GM12878 (cell line): Measurements from ENCODE around the gene TRIM73. TPM values are rescaled to one million over a fixed set of nuclear protein-coding genes. Genes with fewer than 3 reads are reported as not detected.
"Not testable (repeated sequence)": the region's sequence is repeated elsewhere in the genome, so short reads cannot be mapped to it uniquely, and the experiment has no call there.

Experiments
- ATAC-seq: fragments of 200-7000 bp; cut with Tn5 transposase; 3 replicates; pipeline ENCODE4 v1.9.1; 2020; ENCODE audit warnings: mild to moderate bottlenecking, moderate library complexity
- BruUV-seq: library from RNA; stranded (reverse); fragments of 400-500 nt; replicated peaks from 2 replicates; lab custom pipeline; 2021; lab: Mats Ljungman, UMichigan
- CTCF ChIA-PET: fragments of 300-600 bp; sonication (Branson Sonifier 250); formaldehyde crosslinking; extraction: SDS; loops from one replicate; lab custom pipeline; 2021; ENCODE audit warnings: inconsistent platforms; lab: Yijun Ruan, JAX
- POLR2A ChIA-PET: fragments of 350-600 bp; formaldehyde crosslinking; extraction: SDS; loops from one replicate; lab custom pipeline; 2021; ENCODE audit warnings: inconsistent platforms; lab: Charles Lee
- RAD21 ChIA-PET: fragments of 300-600 bp; sonication (Branson Sonifier 250); formaldehyde crosslinking; loops from one replicate; lab custom pipeline; 2023; ENCODE audit warnings: antibody characterized with exemption; ENCODE audit not compliant: unreplicated experiment; lab: Charles Lee
- SMC1A ChIA-PET: fragments of 300-600 bp; sonication (Branson Sonifier 250); formaldehyde crosslinking; loops from one replicate; lab custom pipeline; 2023; ENCODE audit not compliant: unreplicated experiment, uncharacterized antibody; lab: Charles Lee
- DNase-seq: peaks from one replicate; pipeline ENCODE4 v3.0.0-alpha.2; 2011; ENCODE audit warnings: low read depth, low spot score
- FAIRE-seq: peaks from 3 replicates; lab custom pipeline; 2011; peaks lifted over from hg19 to GRCh38; lab: Jason Lieb, UNC
- H2AFZ ChIP-seq: 2 replicates; pipeline ENCODE4 v1.6.0; 2011; ENCODE audit warnings: low read depth, low read length, control low read depth; ENCODE audit not compliant: control insufficient read depth
- H3K27ac ChIP-seq: 2 replicates; pipeline ENCODE4 v1.5.1; 2011; ENCODE audit warnings: control low read depth; ENCODE audit not compliant: control insufficient read depth, insufficient read depth
- H3K27me3 ChIP-seq, 2 experiments: replicated peaks in 1 of 2; 2 replicates each; pipeline versions ENCODE4 v1.6.0 to v1.6.1; 2011; ENCODE audit warnings: low read length in 1 of 2; ENCODE audit not compliant: control insufficient read depth in 2 of 2, insufficient read depth in 2 of 2
- H3K36me3 ChIP-seq, 2 experiments: 2 replicates each; pipeline ENCODE4 v1.5.1; 2011; ENCODE audit warnings: low read length in 1 of 2; ENCODE audit not compliant: control insufficient read depth in 2 of 2, insufficient read depth in 2 of 2
- H3K4me1 ChIP-seq: 2 replicates; pipeline ENCODE4 v1.6.1; 2011; ENCODE audit warnings: mild to moderate bottlenecking, low read length, moderate library complexity, mixed read lengths; ENCODE audit not compliant: control insufficient read depth, insufficient read depth
- H3K4me2 ChIP-seq: 2 replicates; pipeline ENCODE4 v1.6.0; 2011; ENCODE audit warnings: control low read depth; ENCODE audit not compliant: control insufficient read depth, insufficient read depth
- H3K4me3 ChIP-seq: fragments of 200-600 bp; sonication (generic); 2 replicates; pipeline ENCODE4 v1.5.1; 2016
- H3K79me2 ChIP-seq: 2 replicates; pipeline ENCODE4 v1.6.0; 2011; ENCODE audit warnings: low read length; ENCODE audit not compliant: control insufficient read depth, insufficient read depth
- H3K9ac ChIP-seq: 2 replicates; pipeline ENCODE4 v1.8.0; 2011; ENCODE audit warnings: low read length, control low read depth, mixed read lengths; ENCODE audit not compliant: control insufficient read depth, insufficient read depth
- H3K9me3 ChIP-seq: replicated peaks from 3 replicates; pipeline ENCODE4 v1.5.1; 2011; ENCODE audit warnings: mild to moderate bottlenecking, low read length; ENCODE audit not compliant: control insufficient read depth, insufficient read depth
- H4K20me1 ChIP-seq: 2 replicates; pipeline ENCODE4 v1.6.0; 2011; ENCODE audit not compliant: control insufficient read depth, insufficient read depth
- BACH1 ChIP-seq: fragments of 450-650 bp; IDR thresholded peaks from 2 replicates; pipeline ENCODE4 v1.6.1; 2017; ENCODE audit warnings: mild to moderate bottlenecking, borderline replicate concordance
- BHLHE40 ChIP-seq, 2 experiments: fragments of 450-650 bp in 1 of 2; IDR thresholded peaks; 2 replicates each; pipeline ENCODE4 v1.6.1; 2011 to 2017; ENCODE audit warnings: low read depth in 2 of 2, borderline replicate concordance in 1 of 2, improper control_type of control experiment in 1 of 2, low read length in 1 of 2, mild to moderate bottlenecking in 1 of 2
- CREB1 ChIP-seq: IDR thresholded peaks from 2 replicates; pipeline ENCODE4 v1.6.1; 2012; ENCODE audit warnings: low read depth, mild to moderate bottlenecking, inconsistent platforms
- CREM ChIP-seq: IDR thresholded peaks from 2 replicates; pipeline ENCODE4 v1.6.1; 2014; ENCODE audit warnings: antibody characterized with exemption, low read depth
- DPF2 ChIP-seq: fragments of 450-650 bp; IDR thresholded peaks from 2 replicates; pipeline ENCODE4 v1.6.1; 2017; ENCODE audit warnings: mild to moderate bottlenecking
- GATAD2B ChIP-seq: fragments of 450-650 bp; conservative IDR thresholded peaks from 2 replicates; pipeline ENCODE4 v1.6.1; 2017; ENCODE audit warnings: low read depth, mild to moderate bottlenecking, moderate library complexity
- IKZF1 ChIP-seq: fragments of 450-650 bp; conservative IDR thresholded peaks from 2 replicates; pipeline ENCODE4 v1.6.1; 2017; ENCODE audit warnings: antibody characterized with exemption, mild to moderate bottlenecking
- LARP7 ChIP-seq: fragments of 450-650 bp; IDR thresholded peaks from 2 replicates; pipeline ENCODE4 v1.6.1; 2017; ENCODE audit warnings: mild to moderate bottlenecking
- NKRF ChIP-seq: fragments of 450-650 bp; conservative IDR thresholded peaks from 2 replicates; pipeline ENCODE4 v1.6.1; 2017; ENCODE audit warnings: mild to moderate bottlenecking, moderate library complexity
- NR2F1 ChIP-seq: fragments of 450-650 bp; conservative IDR thresholded peaks from 2 replicates; pipeline ENCODE4 v1.6.1; 2017; ENCODE audit warnings: mild to moderate bottlenecking
- POLR2A ChIP-seq: IDR thresholded peaks from 2 replicates; pipeline ENCODE4 v1.6.1; 2011; ENCODE audit warnings: low read depth, mild to moderate bottlenecking, low read length
- ZNF687 ChIP-seq: fragments of 450-650 bp; IDR thresholded peaks from 2 replicates; pipeline ENCODE4 v1.6.1; 2017; ENCODE audit warnings: mild to moderate bottlenecking, moderate library complexity
- WGBS: methylation state at CpG from one replicate; pipeline ENCODE4 v1.1.6; 2016; ENCODE audit warnings: low lambda C conversion rate; ENCODE audit not compliant: insufficient replicate concordance, insufficient coverage; ENCODE audit errors: missing lambda C conversion rate; 5-methylcytosine and 5-hydroxymethylcytosine counted together
- in situ Hi-C: fragments of 300-500 bp; cut with MboI; formaldehyde crosslinking; loops from 9 replicates; pipeline ENCODE4 v1.14.3; 2018; ENCODE audit warnings: mixed read lengths
- intact Hi-C: fragments of 100-400 bp; cut with micrococcal nuclease; formaldehyde crosslinking; loops from one replicate; pipeline ENCODE4 v1.14.2; 2022; ENCODE audit not compliant: unreplicated experiment
- polyA plus RNA-seq, 11 experiments: library from polyadenylated mRNA; depleted of rRNA in 4 of 11; unstranded in 6 of 11; stranded (reverse) in 5 of 11; fragments of >200 nt; fragmentation: Nextera tagmentation in 4 of 11; fragmentation: Illumina TruSeq in 1 of 11; extraction: Ambion mirVana in 4 of 11; extraction: Trizol in 1 of 11; gene quantifications; 1 replicate in 1 of 11; 2 replicates in 10 of 11; pipeline versions ENCODE4 v1.2.1 to v1.2.3, GENCODE V29; 2011 to 2016; ENCODE audit warnings: inconsistent platforms in 2 of 11, missing spikeins in 2 of 11, low read depth in 1 of 11
- total RNA-seq, 4 experiments: library from RNA; depleted of rRNA in 3 of 4; stranded (reverse); fragments of >200 nt in 3 of 4; fragmentation: Illumina TruSeq in 1 of 4; extraction: Trizol in 1 of 4; gene quantifications; 2 replicates each; pipeline versions ENCODE4 v1.2.1 to v1.2.3, GENCODE V29; 2013 to 2021

Gene TRIM73
- total and polyA plus RNA-seq, 10 of the 15 experiments (the other 5 are each of a cell fraction or from before 2014, with no cell fraction given) = 0.16 to 3.6 (median 0.76) TPM; not detected in 1

- ATAC-seq (peak; percentile 92), FAIRE-seq (peak; percentile 86)
- H3K27me3 ChIP-seq, H3K4me1 ChIP-seq, H3K9me3 ChIP-seq, intact Hi-C loops, POLR2A ChIA-PET, in situ Hi-C loops, CTCF ChIA-PET, DNase-seq, RAD21 ChIA-PET, H3K27ac ChIP-seq, H3K79me2 ChIP-seq, BruUV-seq, SMC1A ChIA-PET, H4K20me1 ChIP-seq, H3K36me3 ChIP-seq: not testable (repeated sequence)
- WGBS = under 1% methylated on average over 33 of the region's 76 CpGs
- 0 out of 2 replicates have a peak overlapping the region, but pooled peaks have one; percentile 23 for H2AFZ ChIP-seq
- H3K4me3 ChIP-seq = peak overlapping the region; percentile 71
- peak overlapping the region; percentile 62 for H3K9ac ChIP-seq
- TF ChIP-seq DPF2 = 0 out of 2 replicates have a peak, but pooled peaks have one; percentile 44
- peak; percentile 75 for TF ChIP-seq CREB1
- 0 out of 2 replicates have a peak, but pooled peaks have one; percentile 31 for TF ChIP-seq POLR2A
- TF ChIP-seq BHLHE40 (IDR thresholded peaks at IDR 0.05; ENCODE audit: borderline replicate concordance in 1 of 2, low read depth in 2 of 2, low read length in 1 of 2) = peak in 1 of 2 experiments; percentile 50; a peak in 2 of 4 replicates
- peak; percentile 42; the same call in 1 of the 2 replicates for TF ChIP-seq GATAD2B
- TF ChIP-seq LARP7 = peak; percentile 73; the same call in 1 of the 2 replicates
- TF ChIP-seq IKZF1 = peak; percentile 31; the same call in 1 of the 2 replicates
- TF ChIP-seq BACH1 = peak; percentile 97
- 0 out of 2 replicates have a peak, but pooled peaks have one; percentile 31 for TF ChIP-seq NR2F1
- TF ChIP-seq NKRF = peak; percentile 86
- peak; percentile 65; the same call in 1 of the 2 replicates for TF ChIP-seq ZNF687
- 0 out of 2 replicates have a peak, but pooled peaks have one; percentile 31 for TF ChIP-seq CREM
- H3K4me2 ChIP-seq = 0 out of 2 replicates have a peak overlapping the region, but pooled peaks have one; percentile 17
Observed at GRCh38 chr7:75442465-75443111, 47.2 kb downstream of the TRIM73 start.

- 100% methylated on average over 4 of the region's 5 CpGs for WGBS
- POLR2A ChIA-PET, ATAC-seq, H3K9ac ChIP-seq, H3K9me3 ChIP-seq, H3K27ac ChIP-seq, H3K4me3 ChIP-seq, H3K4me2 ChIP-seq, FAIRE-seq, BruUV-seq, H4K20me1 ChIP-seq, SMC1A ChIA-PET, H3K36me3 ChIP-seq, H3K4me1 ChIP-seq, H2AFZ ChIP-seq, RAD21 ChIA-PET, H3K79me2 ChIP-seq, H3K27me3 ChIP-seq, intact Hi-C loops, in situ Hi-C loops, DNase-seq: not testable (repeated sequence)
- CTCF ChIA-PET = interaction anchor here (1.1 kb wide), 1 partner anchor 313 kb away, joined by 3 read pairs; no protein-coding TSS in a partner anchor
Observed at GRCh38 chr7:75449946-75450345, 54.5 kb downstream of the TRIM73 start.
